ENCODE data around the gene ST6GALNAC6.

The ST6GALNAC6 gene

DNA sequence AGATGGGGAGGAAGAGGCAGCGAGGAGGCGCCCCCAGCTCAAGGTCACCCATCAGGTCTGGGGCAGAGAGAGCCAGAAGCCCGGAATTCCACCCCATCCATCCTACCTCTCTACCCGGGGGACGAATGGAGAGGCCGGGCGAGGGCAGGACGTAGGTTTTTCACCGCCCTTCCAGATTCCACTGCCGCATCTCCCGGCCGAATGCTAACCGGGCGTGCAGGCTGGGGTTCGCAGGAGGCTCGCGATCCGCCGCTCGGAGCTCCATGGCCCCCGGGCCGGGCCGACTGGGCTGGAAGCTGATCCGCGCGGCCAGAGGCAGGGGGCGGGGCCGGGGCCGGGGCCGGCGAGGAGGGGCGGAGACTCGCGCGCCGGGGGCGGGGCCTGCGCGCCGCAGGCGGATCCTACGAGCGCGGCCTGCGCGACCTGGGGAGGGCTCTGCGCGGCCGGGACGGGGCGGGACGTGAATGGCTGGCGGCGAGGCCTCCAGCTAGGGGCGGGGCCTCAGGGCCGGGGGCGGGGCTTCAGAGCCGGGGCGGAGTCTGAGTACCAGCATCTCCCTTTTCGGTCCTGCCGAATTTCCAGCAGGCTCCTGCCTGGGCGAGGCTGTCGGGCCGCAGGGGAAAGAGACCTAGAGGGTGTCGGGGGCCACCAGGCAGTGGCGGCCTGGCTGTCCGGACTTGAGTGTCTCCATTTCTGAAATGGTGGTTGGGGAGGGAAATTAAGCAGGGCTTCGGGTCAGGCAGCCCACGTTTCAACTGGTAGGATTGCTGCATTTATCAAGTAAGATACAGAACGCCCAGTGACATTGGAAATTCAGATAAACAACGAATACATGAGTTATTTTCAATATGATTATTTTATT, 17.5 kb upstream of the ST6GALNAC6 start, which contains the start of gene ST6GALNAC4:
Gene ST6GALNAC4 (minus strand): TSS at position 322 of the 862 bp plus-strand sequence. CDS start 622 bp downstream, outside the sequence.
- no peak for DNase-seq (ENCODE audit: low read depth)

DNA sequence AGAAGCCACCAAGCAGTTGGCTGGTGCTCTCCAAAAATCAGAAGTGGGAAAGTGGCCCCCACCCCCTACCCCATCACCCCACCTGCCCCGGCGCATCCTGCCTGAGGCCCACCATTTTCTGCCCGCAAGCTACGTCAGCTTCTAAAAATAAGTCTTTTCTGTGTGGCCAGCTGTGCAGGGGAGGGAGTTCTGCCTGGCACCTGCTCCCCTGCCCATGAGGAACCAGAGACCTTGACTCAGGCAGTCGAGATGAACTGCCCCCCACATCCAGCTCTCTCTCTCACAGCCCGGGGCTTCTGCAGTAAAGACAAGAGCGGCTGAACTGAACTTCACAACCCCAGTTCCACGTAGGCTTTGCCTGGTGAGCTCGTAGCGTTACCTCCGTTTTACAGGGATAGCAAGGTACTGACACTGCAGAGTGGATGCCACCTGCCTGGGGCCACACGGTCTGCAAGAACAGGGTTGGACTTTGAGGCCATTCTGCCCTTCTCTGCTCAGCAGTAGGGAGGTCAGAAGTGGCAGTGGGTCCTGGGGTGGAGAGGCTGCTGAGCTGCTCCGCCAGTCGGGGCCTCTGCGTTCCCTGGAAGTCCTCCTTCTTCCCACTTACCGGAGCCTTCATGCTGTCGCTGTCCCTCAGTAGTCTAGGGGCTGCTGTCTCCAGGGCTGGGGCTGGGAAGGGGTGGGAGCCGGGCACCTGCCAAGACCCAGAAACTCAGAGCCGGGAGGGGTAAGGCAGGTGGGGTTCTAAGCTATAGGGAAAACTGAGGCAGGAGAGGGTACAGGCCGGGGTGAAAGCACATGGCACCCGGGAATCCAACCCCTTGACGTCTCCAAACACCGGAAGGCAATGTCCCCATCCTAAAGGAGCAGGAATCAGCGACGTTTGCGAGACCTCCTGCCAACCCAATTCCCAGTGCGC, 16.7 kb upstream of the ST6GALNAC6 start:
- DNase-seq (ENCODE audit: low read depth), result no peak

DNA sequence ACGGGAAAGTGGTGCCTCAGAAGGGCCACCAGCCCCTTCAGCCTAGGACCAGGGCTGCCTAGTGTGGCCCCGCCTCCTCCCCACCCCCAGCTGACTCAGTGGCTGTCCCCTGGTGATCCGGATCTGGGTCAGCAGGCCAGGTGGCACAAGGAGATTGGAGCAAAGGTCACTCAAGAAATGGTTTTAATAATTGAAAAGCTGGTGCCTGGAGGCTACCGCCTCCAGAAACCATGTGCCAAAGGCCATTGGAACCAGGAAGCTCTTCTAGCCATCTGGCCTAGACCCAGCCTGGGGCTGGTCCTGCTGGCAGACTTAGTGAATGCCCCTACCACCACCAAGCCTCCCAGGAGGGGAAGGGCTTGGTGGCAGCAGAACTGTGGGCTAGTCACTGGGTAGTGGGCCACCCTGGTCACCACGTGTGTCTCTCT, 15.9 kb upstream of the ST6GALNAC6 start:
- DNase-seq (ENCODE audit: low read depth), result no peak

DNA sequence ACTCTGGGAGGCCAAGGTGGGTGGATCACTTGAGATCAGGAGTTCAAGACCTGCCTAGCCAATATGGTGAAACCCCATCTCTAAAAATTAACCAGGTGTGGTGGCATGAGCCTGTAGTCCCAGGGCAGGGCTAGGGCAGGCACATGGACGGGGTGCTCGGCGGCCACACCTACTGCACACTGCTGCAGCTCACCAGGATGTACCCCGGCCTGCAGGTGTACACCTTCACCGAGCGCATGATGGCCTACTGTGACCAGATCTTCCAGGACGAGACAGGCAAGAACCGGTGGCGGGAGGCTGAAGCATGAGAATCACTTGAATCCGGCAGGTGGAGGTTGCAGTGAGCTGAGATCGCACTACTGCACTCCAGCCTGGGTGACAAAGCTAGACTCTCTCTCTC, 14.3 kb upstream of the ST6GALNAC6 start:
- DNase-seq (ENCODE audit: low read depth), result no peak

DNA sequence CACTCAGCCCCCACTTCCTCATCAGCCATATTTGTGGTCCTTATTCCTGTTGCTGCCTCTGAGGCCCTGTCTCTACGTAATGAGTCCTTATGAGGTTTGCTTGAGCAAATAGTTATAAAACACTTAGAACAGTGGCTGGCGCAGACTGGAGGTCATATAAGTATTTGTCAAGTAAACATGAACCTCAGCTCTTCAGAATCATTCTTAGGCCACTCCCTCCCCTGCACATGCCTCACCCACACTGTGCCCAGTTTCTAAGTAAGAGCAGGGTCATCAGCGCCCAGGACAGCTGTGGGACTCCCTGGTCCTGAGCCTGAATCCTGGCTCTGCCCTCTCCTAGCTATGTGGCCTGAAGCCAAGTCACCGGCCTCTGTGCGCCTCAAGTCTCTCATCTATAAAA, 13.5 kb upstream of the ST6GALNAC6 start:
- DNase-seq (ENCODE audit: low read depth), result no peak

DNA sequence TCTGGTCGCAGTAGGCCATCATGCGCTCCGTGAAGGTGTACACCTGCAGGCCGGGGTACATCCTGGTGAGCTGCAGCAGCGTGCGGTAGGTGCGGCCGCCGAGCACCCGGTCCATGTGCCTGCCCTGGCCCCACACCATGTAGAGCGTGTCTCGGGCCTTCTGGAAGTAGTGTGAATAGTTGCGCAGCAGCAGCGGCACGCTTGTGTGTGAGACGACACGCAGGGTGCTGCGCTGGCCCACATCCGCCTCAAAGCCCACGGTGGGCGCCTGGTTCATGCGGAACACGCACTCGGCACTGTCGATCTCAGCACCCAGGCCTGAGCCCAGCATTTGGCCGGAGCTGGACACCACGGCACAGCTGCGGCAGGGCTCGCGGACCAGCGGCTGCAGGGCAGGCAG, 12.9 kb upstream of the ST6GALNAC6 start:
- no peak for DNase-seq (ENCODE audit: low read depth)

DNA sequence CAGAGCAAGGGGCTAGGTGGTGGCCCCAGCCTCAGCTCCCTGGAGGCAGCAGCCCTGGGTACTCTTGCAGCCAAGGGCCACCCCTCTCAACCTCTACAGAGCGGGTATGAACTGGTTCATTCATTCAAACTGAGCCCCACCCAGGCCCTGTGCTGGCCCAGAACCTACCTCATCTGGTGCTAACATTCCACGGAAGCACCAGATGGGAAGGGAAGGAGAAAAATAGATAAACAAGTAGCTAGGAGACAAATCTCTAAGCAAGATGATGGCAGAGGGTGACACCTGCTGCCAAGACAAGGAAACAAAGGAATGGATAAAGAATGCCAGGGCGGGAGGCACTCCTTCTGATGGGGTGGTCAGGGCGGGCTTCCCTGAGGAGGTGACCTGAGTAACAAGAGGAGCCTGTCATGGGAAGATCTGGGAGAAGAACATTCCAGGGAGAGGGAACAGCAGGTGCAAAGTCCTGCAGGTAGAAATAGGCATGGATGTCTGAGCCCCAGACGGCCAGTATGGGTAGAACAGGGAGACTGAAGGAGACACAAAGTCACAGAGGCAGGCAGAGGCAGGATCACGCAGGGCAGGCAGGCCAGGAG, 11.3 kb upstream of the ST6GALNAC6 start:
- no peak for DNase-seq (ENCODE audit: low read depth)

DNA sequence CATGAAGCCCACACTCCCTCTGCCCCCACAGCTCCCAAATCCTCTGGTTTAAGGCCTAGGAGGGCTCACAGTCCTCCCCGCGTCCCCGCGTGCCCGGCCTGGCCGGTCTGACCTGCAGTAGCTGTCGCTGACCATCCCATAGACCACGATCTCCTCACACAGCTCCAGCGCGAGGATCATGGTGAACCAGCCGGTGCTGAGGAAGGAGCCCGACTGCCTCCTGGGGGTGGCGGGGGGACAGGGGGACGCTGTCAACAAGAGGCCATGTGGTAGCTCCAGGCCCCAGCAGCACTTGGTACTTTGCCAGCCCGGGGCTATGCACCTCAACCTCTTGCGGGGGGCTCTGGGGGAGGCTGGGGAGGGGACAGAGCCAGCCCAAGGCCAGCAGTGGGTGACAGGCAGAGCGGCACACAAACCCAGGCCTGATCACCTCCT, 10.5 kb upstream of the ST6GALNAC6 start:
- DNase-seq (ENCODE audit: low read depth), result no peak

DNA sequence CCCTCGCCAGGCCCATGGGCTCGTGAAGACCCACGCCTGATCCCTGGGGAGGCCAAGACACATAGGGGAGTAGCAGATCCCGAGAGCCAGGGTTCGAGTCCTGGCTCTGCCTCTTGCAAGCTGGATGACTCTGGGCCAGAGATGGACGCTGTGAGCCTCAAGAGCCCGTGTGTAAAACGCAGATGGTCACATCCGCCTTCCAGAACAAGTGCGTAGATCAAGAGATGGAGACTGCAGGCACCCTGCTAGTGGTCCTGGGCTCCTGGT, 9.2 kb upstream of the ST6GALNAC6 start:
- no peak for DNase-seq (ENCODE audit: low read depth)

DNA sequence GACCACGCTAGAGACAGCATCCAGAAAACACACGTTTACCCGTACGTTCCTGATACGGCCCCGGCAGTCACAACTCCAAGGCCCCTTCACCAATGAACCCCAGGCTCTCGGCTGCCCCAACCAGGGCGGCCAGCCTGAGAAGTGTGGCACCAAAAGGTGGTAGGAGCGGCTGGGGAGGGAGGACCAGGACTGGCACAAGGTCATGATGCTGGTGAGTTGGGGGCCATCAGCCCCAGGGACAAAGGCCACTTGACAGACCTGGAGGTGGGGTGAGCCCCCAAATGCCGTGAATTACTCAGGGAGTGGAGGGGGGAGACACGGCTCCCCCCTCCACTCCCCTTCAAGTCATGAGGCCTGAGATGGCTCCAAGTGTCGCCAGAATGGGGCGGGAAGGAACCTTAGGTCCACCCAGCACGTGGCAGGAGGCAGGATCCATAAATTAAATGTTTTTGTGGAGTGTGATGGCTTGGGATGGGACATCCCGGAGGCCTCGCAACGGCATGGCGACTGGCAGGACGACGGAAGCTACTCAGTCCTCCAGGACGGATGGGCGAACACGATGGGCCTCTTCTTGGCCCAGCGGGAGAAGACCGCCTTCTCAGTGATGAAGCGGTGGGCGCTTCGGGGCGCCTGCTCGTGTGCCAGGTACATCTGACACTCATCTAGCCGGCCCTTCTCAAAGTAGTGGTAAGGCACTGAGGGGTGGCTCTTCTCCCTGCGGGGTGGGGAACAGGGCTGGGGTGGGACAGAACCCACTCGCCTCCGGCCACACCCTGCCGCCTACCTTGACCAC, 8.7 kb upstream of the ST6GALNAC6 start:
- DNase-seq (ENCODE audit: low read depth), result no peak

DNA sequence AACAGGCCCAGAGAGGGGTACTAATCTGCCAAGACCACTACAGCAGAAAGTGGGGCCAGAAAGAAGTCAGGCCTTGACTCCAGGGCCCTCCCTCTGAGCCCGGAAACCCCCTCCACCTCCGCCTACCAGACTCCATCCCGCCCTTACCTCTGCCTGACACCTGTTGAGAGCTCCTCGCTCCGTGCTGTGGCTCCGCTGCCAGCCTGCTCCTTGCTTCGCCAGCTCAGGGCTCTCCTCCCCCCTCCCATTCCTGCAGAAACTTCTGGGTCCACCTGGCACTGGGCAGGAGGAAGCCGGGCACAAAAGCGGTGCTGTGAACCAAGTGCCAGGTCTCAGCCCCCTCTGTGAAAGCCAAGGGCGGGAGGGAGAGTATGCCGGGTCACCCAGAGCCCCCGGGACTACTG, 6.4 kb upstream of the ST6GALNAC6 start:
- no peak for DNase-seq (ENCODE audit: low read depth)

DNA sequence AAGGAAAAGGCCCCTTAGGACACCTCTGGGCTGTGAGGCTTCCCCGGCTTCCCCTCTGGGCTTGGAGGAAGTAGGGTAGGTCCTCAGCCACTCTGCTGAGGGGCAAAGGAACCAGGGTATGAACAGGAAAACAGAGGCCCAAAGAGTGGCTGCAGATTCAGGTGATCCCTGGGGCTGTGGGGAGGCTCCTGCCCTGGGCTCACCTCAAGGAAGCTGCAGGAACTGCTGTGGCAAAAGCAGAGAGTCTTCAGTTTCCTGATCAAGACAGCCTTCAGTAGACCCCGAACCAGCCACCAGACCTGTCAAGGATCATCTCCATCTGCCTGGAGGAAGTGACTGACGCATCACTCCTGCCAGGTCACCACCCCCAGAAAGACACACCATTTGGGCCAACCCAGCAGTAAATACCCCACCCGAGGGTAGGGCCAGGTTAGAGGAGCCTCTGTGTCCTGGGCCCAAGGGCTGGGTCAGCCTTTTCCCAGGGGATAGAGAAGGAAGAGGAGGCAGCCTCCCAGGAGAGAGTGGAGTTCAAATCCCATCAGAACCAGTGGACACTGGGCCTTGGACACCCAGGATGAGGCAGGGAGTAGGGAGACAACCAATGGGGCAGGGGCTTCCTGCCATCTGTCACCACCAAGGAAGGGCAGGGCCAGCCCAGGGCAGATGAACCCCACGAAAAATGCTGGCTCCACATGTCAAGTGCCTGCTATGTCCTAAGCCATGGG, 5.8 kb upstream of the ST6GALNAC6 start:
- DNase-seq (ENCODE audit: low read depth), result no peak

DNA sequence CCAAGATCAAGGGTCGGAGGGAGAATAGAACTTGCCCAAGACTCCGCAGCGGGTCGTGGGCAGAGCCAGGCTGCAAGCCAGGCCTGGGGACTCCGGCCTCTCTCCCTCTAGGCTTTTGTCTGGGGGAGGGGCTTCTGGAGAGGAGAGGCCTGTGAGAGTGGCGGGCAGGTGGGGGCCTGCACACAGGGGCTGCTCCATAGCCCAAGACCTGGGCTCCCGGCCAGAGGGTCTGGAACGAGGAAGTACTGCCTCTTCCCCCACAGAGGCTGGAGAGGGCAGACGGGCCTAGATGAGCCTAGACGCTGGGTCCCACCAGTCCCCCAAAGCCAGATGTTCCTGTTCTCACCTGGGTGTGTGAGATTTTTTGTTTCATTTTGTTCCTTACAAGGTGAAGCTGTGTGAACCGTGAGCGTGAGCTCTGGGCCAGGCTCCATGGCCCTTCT, 5.2 kb upstream of the ST6GALNAC6 start:
- no peak for DNase-seq (ENCODE audit: low read depth)

DNA sequence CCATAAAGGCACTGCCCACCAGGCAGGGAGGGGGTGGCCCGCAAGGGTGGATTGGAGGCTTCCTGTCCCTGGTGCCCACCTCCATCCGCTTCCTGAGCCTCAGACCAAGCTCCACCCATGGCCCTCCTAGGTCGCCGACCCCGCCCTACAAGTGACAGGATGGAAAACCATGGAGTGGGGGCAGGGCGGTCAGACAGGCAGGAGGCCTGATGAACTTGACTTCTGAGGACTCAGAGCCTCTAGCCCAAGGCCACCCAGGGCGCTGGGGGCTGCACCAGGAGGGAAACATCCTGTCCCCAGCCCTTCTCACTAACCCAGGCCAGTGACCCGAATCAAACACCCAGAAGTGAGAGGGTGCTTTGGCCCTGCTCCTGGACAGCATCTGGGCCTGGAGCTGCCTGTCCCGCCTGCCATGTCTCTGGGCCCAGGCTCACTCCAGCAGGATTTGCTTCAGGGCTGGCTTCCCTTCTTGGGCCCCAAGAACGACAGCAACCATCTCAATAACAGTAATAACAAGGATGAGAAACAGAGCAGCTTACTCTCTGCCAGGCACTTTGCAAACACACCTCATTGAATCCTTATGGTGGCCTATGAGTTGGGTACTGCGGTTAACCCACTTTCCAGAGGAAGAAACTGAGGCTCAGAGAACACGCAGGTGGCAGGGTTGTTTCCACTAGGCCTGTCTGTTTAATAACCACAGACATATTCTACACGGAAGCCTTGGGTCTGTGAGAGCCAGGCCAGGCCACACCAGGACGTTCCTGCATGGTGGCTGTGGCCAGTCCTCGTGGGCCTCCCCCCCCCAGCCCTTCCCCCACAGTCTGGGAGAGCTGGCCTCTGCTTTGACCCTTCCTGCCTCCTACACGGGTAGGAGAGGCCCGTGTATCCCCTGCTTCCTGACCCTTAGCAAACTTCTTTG, 4.4 kb upstream of the ST6GALNAC6 start:
- no peak for DNase-seq (ENCODE audit: low read depth)

DNA sequence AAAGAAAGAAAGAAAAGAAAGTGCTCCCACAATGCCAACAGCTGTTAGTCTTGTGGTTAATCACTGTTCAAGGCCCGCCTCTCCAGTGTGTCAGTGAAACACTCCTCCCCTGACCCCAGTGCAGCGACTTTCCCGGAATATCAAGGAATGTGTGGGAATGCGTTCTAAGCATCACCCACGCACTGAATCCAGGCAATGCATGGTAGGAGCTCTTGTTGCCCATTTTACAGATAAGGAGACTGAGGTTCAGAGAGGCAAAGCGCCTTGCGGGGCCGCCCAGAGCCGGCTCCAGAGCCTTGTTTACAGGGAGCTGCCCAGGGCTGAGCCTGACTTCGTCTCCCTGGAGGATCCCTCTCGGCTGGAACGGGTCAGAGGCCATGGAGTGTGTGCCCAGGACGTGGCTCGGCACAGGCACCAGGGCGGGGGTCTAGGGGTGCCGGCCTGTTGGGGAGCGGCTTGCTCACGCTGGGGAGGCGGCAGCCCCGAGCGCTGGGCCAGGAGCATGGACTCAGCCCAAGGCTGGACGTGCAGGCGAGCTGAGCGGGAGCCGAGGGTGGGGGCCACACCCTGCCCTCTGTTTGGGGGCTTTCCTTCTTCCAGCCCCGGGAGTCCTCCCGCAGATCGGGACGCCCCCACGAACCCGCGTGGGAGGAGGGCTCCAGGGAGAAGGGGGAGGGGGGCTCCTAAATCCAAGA, 823 bp downstream of the ST6GALNAC6 start:
- DNase-seq (ENCODE audit: low read depth), result peak; percentile 85

DNA sequence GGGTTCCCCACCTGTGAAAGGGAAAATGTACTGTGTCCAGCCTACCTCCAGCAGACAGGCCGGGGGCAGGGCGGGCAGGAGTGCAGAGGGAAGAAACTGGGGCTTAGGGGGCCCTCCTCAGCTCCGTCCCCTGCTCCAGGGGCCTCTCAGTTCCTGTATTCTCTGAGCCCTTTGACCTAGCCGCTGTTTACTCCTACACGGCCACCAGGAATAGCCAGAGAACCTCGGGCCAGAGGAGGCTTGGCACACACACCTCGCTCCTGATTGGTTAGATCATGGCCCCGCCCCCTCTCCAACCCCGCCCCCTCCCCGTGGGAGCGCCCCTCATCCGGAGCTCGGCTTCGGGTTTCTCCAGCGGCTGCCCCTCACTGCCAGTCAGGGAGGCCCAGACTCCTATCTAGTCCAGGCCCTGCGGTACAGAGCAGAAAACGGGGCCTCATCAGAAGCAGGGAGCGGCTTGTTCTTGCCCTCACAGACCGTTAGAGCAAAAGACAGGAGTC, 2.2 kb downstream of the ST6GALNAC6 start:
- DNase-seq (ENCODE audit: low read depth), result no peak

DNA sequence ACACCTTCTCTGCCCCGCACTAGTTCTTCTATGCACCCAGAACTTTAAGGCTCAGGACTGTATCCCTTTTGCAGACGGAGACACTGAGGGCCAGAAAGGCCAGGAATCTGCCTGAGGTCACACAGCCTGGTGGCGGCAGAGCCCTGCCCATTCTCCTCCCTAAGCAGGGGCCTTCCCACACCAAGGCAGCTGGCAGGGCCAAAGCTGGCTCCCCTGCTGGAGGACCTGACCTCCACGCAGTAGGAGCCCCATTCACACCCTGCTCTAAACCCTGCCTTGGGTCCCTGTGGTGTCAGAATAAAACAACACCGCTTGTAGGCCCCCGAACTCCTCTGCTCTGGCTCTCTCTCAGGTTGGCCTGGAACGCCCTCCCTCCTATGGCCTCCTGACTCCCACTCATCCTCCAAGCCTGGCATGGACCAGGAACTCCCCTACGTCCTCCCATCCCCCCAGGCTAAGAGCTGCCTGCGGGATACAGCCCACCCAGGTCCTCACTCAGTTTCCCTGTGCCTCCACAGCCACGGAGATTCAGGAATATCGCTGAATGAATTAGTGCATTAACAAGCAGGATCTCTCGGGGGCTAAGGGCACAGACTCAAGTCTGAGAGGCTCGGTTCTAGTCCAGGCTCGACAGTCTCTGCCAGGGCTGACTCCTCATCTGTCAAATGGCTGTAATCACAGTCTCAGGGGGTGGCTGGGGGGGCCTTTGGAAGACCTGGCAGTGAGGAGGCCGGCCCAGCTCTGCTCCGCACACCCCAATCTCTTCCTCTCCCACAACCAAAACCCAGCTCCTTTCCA, 2.8 kb downstream of the ST6GALNAC6 start:
- DNase-seq (ENCODE audit: low read depth), result no peak

DNA sequence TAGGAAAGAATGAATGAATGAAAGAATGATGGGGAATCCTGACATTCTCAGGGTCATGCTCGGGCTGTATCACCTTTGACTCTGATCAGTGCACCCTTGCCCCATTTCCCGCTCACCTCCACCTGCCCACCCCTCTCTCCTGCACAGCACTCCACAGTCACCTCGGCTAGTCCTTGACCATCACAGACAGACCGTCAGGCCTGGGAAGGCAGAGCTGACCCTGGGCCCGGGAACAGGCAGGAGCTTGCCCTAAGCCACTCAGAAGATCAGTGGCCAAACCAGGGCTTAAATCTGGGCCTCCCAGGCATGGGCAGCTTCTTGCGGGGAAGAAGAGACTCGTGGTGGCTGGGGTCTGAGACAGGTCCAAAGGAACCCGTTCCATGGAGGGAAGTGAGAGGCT, 3.6 kb downstream of the ST6GALNAC6 start:
- DNase-seq (ENCODE audit: low read depth), result no peak

Measured in GM04503 (cell line).